CD4-positive, alpha-beta T cell treated with Interleukin-17A for 1 hour (primary cell): Measurements from ENCODE around the gene DNAJB6.

Source experiments
- DNase-seq: peaks from one replicate; pipeline ENCODE4 v3.0.0-alpha.2; 2020

Gene DNAJB6

DNA sequence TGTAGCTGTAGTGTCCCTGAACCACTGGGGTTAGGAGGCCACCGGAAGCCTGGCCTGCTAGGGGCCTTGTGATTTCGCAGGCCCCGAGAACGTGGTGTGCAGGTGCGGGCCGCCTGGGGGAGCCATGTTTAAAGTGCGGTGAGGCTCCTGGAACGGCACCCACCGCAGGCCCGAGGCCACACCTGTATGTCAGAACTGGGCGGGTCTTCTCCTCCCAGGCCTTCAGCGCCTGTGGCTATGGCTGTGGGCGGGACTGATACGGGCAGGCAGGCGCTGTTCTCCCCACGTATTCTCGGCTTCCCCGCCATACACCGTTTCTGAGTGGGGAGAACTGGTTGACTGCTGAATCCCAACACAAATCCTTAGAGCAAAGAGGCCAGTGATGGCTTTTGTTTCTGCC, 74.8 kb downstream of the DNAJB6 start:
- peak; percentile 66 for DNase-seq

DNA sequence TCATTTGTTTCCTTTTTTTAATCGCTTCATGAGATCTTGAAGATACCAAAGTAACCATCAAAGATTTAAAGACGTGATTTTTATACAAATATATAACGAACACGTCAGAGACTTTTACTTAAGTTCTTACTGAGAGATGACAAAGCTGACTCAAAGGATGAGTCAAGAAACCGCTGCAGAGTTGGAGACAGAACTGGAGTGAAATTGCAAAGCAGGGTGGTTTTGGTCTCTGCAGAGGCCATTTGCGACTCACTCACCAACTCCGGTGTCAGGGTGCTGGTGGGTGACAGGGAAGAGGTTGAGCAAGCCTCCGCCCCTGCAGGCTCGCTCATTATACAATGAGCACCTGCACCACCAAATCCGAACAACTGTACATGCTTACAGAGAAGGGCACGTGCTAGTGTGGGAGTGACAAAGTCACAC, 75.2 kb downstream of the DNAJB6 start:
- DNase-seq = peak; percentile 36

DNA sequence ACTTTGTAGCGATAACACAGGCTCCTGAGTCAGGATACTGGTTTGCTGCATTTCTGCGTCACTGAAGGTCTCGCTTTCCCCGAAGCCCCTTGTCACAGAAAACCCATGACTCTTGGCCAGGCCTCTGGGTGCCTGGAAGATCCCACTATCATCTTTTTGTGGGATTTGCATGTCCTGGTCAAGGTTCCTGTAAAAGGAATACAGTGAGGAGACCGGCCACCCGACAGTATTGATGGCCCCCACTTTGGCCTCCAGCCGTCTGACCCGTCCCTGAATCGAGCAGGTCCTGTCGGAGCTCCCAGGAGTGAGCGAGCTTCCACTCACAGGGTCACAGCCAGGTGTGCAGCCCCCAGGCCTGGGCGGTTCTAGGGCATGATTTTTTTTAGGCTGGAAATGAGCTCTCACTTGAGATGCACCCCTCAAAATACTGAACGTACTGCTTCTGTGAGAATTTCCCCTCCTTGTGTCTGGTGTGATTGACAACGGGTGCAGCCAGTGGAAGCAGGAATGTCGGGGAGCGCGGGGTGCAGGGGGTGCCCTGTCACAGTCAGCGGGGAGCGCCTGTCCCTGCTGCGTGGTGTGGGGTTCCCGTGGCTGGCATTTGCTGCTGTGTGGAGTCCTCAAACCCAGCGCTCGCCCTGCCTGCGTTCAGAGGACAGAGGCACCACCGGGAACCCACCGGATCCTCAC, 75.8 kb downstream of the DNAJB6 start:
- DNase-seq = no peak

DNA sequence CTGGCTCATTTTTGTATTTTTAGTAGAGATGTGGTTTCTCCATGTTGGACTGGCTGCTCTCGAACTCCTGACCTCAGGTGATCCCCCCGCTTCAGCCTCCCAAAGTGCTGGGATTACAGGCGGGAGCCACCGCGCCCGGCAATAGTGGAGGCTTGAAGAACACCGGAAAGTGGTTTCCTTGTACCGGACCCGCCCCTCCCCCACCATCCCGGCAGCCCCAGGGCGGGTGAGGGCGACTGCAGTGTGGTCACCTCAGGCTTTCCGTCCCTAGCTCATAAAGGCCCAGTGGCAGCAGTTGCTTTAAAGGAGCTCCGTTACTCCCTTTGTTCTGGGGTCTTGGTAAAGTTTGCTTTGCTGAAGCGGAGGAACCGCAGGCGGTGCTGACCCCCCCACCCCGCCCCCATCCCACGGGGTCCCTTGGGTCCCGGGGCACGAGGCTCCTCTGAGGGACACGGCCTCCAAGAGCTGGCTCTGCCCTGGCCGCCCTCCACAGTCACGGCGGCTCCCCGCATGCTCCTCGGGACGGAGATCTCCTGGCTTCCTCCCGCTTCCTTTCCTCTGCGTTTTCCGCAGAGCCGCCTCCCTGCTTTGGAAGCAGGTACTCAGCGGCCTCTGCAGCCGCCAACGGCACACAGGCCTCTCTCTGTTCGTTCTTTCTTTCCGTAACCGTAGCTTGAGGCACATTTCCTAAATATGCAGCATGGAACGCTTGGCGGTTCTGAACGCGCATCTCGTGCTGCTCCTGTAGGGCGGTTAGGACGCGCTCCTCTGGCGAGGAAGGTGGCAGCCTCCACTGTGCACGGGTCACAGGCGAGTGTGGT, 77.3 kb downstream of the DNAJB6 start:
- DNase-seq = no peak

DNA sequence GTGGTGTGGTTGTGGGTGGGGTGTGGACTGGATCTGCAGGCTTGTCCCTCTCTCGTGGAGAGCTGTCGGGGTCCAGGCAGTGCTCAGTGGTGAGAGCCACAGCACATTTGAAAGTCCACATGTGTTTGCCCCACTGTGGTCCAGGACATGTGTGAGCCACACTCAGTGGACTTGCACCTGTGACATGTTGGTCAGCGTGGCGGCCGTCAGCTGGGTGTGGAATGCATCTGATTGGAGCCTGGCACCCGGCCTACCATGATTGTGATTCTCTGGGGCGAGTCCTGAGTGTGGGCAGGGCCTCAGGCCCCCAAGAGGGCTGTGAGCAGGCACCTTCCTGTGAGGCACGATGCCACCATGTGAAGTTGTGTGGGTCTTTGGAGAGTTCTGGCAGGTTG, 77.9 kb downstream of the DNAJB6 start:
- no peak for DNase-seq

DNA sequence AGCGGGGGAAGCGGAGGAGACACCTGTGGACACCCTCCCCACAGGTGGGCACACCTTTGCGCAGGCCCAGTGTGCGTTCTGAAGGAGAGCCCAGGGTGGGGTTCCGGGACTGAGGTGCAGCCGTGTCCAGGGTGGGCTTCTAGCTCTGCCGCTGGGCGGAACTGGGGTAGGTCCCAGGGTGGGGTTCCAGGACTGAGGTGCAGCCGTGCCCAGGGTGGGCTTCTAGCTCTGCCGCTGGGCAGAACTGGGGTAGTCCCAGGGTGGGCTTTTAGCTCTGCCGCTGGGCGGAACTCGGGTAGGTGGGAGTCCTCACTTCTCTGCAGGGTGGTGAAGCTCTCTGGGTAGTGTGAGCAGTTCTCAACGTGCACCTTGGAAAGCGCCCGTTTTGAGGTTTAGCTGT, 78.7 kb downstream of the DNAJB6 start:
- no peak for DNase-seq

DNA sequence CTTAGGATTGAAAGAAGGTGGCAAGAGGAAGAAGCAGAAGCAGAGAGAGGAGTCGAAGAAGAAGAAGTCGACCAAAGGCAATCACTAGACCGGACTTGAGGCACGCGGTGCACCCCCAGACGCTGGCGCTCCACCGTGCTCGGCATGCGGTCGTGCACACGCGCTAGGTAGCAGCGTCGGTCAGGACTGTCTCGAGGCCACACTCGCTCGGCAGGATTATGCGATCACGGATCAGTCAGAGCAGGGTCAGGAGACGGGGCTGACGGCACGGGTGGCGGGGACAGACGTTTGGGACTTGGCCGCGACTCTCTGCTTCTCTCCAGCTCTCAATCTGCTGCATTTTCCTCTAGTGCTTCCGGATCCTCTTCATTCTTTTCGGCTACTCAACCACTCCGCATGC, 79.2 kb downstream of the DNAJB6 start:
- no peak for DNase-seq

DNA sequence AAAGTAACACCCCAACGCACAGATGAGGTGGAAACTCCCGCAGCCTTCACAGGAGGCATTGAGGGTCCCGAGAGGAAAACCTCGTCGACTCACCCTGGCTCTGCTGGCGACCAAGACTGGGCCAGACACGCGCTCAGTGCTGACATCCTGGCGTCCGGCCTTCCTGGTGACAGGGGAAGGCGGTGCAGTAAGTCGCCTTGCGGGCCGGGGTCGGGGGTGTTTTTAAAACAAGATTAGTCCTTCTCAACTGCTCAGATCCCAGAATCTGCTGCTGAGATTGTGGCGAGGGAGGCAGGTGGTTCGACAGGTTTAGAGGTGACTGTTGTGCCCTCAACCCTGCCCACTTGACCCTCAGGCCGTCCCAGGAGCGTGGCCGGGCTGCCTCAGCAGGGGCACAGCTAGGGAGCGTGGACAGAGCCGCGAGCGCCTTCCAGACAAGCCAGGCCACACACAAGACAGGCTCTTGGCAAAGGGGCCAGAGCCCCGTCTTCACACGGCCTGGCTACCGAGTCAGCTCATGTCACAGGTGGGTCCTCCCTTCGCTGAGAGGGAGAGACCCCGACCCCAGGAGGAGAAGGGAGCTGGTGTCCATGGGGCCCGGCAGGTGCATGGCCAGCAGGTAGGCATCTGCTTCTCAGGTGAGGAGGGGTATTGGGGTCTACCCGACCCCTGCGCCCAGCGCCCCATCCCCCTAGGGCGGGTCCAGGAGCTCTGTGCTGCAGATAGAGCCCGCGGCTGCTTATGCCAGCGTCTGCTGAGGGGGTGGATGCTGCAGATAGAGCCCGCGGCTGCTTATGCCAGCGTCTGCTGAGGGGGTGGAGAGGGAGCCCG, 81.6 kb downstream of the DNAJB6 start:
- DNase-seq = no peak

DNA sequence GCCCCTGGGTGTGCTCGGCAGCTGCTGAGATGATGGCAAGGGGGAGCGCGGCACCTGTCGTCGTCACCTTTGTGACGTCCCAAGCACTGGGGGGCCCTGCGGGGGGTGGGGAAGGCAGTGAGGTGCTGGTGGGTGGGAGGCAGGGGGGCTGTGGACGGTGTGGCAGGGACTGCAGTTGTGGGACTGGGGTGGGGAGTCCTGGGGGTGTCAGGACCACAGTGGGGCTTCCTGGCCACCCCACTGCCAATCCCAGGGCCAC, 82.2 kb downstream of the DNAJB6 start:
- DNase-seq = no peak

DNA sequence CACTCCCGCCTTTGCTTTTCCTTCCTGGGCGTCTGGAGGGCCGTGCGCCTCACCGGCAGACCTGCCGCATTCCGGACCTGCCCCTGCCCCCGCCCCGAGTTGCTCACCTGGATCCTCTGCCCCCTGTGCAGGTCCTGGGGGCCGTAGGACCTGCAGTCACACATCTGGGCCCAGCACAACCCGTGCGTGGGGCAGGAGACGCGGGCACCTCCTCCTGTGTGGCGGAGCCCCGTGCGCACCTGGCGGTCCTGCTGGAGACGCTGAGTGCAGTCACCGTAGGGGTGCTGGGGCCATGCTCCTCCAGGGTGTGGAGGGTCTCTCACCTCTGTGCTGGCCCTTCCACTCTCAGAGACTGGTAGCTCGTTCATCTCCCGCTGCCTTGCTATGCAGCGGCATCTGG, 85.5 kb downstream of the DNAJB6 start:
- DNase-seq = no peak

DNA sequence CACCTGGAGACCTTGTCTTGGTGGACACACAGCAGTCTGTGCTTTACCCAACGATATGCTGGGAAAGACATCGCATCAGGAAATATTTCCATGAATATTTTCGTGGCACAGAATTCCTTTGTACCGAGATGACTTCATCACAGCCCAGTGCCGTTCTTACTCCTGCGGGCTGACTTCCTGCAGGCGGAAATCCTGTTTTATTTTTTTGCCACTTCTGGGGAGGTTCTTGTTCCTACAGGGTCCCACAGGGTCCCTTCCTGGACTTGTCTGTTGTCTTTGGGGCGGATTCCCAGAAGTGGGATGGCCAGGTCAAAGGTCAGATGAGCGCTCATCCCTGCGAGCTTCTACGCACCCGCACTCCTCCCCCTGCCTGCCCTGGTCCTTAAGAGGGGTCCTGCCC, 86.5 kb downstream of the DNAJB6 start:
- no peak for DNase-seq

DNA sequence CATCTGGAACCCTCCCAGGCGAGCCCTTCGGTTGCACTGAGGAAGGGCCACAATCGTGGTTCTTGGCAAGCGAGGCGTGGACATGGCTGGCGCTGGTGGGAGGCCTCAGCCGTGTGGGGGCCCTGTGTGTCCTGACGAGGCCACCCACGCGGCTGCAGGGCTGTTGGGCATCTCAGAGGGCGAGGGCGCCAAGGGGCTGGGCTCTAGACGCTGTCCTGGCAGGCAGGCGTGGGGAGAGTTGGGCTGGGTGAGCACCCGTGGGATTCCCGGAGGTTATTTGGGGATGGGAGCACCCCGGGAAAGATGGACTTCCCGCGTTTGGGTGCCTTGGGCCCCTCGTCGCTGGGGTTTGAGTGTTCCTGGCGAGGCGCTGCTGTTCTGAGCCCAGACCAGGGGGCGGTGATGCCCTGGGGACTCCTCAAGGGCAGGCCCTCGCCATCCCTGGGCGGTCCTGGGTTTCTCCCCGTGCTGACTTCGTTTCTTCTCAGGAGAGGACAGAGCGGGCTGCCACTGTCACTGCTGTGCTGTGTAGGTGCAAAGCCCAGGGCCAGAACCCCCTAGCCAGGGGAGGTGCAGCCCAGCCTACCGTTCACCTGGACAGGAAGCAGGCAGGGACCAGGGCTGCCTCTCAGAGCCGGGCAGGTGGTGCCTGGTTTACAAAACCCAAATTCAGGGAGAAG, 87.2 kb downstream of the DNAJB6 start:
- DNase-seq = no peak

DNA sequence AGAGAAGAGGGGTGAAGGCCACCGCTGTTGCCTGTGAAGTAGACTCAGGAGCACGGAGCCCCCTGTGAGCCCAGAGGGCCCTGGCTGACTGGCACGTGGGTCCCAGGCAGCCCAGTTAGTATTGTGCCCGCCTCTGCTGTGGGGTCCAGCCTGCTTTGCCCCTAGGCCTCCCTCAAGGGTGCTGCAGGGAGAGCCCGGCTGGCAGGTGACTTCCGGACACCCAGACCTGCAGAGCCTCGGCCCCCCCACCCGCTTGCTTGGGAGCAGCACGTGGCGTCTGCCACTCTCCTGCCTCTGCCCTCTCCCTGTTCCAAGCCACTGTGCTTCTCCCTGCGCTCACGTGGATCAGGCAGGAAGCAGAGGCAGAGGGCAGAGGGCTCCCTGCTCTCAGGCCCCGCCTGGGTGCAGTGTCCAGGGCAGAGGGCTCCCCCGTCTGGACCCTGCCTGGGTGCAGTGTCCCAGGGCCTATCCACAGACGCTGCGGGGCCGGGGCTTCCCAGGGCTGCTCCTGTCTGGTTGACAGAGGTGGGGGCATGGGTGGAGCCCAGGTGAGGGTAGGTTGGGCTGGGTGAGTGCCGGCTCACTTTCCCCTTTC, 88.4 kb downstream of the DNAJB6 start:
- DNase-seq = no peak

DNA sequence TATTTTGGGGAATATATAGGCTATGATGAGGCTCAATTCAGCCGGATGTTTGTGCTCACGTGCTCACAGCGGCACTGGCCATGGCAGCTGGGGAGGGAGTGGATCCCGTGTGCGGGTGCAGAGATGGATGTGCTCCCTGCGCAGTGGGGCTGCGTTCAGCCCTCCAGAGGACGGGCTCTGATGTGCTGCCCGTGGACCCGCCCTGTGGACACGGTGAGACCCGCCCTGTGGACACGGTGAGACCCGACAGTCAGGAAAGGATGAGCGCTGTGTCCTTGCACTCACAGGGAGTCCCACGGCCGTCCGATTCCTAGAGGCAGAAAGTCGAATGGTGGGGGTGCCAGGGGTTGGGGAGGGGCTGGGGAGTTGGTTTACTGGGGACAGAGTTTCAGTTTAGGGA, 89.0 kb downstream of the DNAJB6 start:
- no peak for DNase-seq

DNA sequence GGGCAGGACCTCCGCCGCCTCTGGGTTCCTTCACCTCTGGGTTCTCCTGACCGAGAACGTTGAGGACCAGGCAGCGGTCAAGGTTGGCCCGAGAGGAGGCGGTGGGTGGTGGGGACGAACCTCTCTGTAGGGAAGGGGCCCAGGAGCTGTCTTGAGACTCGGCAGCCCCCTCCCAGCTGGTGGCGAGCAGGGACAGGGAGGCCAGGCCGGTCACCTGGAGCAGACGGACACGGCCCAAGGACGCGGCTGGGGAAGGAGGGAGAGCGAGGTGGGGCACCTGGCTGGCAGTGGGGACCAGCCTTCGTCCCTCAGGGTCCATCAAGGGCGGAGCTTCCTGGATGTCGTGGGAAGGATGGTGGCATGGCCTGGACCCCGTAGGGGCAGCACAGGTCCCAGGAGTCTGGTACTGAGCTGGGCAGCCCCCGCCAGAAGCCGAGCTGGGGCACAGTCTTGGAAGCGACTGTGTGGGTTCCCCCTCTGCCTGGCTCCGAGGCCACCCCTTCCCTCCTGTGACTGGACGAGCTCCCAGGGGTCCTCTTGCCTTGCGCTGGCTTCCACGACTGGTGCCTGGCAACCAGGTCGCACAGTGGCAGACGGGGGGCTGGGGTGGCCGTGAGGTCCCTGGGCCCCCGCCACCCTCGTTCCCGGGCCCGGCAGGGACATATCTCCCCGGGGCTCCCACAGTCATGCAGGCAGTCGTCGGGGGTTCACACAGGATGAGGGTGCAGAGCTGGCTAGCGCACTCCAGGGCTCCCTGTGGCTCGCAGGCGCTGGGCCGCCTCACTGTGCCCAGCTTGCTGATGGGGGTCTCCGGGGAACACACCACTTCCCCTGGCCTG, 89.9 kb downstream of the DNAJB6 start:
- no peak for DNase-seq

DNA sequence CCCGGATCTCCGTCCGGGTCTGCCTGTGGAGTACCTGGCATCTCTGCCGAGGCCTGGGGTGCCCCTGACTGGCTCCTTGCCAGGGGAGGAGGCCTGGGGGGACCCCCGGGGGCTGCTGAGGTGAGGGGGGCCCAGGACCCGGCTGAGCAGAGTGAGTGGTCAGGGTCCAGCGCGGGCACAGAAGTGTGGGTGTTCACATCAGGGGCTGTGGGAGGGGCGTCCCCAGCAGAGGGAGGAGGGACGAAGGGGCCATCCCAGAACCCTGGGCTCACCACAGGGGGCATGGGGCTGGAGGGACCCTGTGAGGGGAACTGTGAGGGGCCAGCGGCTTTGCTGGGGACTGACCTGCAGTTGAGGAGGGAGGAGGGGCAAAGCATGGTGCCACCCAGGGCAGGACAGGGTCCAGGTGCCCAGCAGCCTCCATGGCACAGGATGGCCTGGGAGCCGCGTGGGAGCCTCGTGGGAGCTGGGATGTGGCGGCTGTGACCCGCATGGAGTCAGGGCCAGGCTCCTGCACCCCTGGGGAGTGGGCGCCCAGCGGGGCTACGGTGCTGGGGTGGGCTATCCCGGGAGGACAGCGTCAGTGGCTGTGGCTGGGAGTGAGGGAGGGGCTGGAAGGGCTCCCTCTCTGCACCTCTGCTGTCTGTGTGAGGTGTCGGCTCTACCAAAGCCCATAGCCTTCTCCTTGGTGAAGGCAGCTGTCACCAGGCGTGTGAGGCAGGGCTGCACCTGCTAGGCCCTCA, 91.2 kb downstream of the DNAJB6 start:
- no peak for DNase-seq

DNA sequence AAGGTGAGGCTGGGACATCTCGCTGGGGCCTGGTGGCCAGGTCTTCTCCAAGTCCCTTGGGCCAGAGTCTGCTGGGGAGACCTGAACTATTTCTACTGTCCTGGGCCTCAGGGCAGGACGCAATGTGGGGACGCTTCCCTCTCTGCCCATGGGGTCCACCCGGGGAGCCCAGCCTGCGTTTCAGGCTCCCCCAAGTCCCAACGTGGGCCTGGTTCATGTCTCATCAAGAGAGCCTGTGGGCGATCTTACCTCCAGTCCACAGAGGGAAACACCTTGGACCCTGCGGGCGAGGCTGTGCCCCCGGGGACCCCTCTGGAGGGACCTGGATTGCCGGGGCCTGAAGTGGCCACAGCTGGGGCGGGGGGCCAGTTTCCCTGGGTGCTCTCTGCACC, 91.7 kb downstream of the DNAJB6 start:
- no peak for DNase-seq

DNA sequence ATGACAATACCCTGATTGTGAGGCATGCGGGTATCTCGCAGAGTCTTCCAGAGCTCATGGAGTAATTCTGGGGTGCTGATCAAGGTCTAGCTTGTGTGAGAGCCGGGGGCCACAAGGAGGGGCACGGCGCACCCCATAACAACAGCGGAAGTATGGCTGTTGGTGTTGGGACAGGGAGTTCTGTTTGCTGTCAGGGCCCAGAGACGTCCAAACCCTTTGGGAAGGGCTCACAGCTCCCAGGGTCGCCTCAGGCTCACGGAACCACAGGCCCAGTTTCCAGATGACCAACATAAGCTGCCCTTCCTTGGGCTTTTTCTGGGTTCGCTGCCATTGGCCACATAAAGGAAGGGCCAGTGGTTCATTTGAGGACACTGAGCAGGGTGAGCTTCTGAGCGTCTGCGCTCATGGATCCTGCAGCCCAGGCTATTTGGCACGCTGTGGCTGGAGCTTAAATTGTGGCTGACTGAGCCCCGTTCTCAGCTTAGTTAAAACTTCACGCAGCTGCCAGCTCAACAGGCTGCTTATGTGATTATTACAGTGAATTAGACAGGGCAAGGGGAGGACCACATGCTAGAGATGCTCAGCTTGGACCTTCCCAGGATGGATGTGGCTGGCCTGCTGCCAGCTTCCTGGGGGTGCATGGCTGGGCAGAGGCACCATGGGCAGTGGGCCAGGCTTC, 92.3 kb downstream of the DNAJB6 start:
- DNase-seq = no peak

DNA sequence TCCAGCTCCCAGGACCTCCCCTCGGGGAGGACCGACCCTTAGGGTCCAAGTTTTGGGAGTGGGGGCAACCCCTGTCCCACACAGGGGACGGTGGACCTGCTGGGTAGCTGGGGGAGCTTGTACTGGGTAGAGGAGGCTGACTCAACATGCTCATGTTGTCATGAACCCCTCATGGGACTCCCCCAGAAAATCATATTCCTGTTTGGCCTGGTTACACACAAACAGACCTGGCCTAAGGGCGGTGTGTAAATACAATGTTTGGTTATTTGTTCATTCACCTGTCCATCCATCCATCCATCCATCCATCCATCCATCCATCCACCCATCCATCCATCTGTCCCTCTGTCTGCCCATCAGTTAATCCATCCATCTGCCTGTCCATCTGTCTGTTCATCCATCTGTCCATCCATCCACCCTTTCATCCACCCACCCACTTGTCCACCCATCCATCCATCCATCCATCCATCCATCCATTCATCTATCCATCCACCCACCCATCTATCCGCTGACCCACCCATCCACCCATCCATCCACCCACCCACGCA, 92.9 kb downstream of the DNAJB6 start:
- no peak for DNase-seq

DNA sequence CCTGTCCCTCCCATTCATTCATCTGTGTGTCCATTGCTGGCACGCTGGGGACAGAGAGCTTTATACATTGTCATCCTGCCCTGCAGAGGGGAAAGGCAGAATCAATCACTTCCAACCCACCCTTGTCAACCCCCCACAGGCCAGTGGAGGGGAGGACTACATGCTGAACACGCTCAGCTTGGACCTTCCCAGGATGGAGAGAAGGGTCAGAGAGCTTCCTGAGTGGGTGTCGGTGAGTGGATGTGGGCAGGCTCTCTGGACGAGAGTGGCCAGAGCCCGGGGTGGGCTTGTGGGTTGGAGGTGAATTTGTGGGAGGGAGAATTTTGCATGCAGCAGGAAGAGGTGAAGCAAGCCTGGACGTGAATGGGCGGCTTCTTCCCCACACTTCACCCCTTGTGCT, 93.9 kb downstream of the DNAJB6 start:
- DNase-seq = no peak
